ENCODE results near the gene TMTC4. TPM values are rescaled to one million over a fixed set of nuclear protein-coding genes. Genes with fewer than 3 reads are reported as not detected.
A peak's percentile ranks its signal among the peaks of the same experiment; 100 is the strongest.

TMTC4 gene
- total RNA-seq, 6 experiments from 2014 or later = 4.9 to 9.0 (median 8.0) TPM

- TF ChIP-seq CTCF (IDR thresholded peaks at IDR 0.05) = no peak
- H3K27me3 Mint-ChIP-seq (ENCODE audit: insufficient read depth) = no peaks in the 10 kb centered on the region; the same call in none of the 2 replicates
- peaks cover 27% of the 10 kb centered on the region for H3K4me1 Mint-ChIP-seq (ENCODE audit: low read depth)
Observed at GRCh38 chr13:100673376-100673712, 1.3 kb downstream of the TMTC4 start.

GRCh38 chr13:100671389-100672182 lies 3.0 kb downstream of the TMTC4 start:
- DNase-seq = no peak
- no peaks in the 10 kb centered on the region; the same call in 1 of the 2 replicates for H3K27me3 Mint-ChIP-seq (ENCODE audit: insufficient read depth)
- H3K4me1 Mint-ChIP-seq (ENCODE audit: low read depth) = peaks cover 33% of the 10 kb centered on the region
- no peak for TF ChIP-seq CTCF (IDR thresholded peaks at IDR 0.05)
- no peaks in the 10 kb centered on the region for H3K9me3 Mint-ChIP-seq
- no peaks in the 10 kb centered on the region for H3K36me3 Mint-ChIP-seq (ENCODE audit: low read depth)
- no peak overlapping the region for H3K4me3 Mint-ChIP-seq
- H3K27ac Mint-ChIP-seq = no peak overlapping the region

More at GRCh38 chr13:100673376-100673712, 1.3 kb downstream of the TMTC4 start:
- Mint-ChIP-seq H3K9me3 (no peaks in the 10 kb centered on the region), H3K27ac (peak overlapping the region; percentile 74), H3K36me3 (ENCODE audit: low read depth) (no peaks in the 10 kb centered on the region), H3K4me3 (peak overlapping the region; percentile 90)
- no peak for DNase-seq

- no peaks in the 10 kb centered on the region; the same call in 1 of the 2 replicates for H3K36me3 Mint-ChIP-seq (ENCODE audit: low read depth)
- H3K9me3 Mint-ChIP-seq = no peaks in the 10 kb centered on the region
- no peak for DNase-seq
- peaks cover 21% of the 10 kb centered on the region for H3K4me1 Mint-ChIP-seq (ENCODE audit: low read depth)
- no peak for TF ChIP-seq CTCF (IDR thresholded peaks at IDR 0.05)
- no peak overlapping the region for H3K4me3 Mint-ChIP-seq
- peak overlapping the region; percentile 29; the same call in 1 of the 2 replicates for H3K27ac Mint-ChIP-seq
- H3K27me3 Mint-ChIP-seq (ENCODE audit: insufficient read depth) = no peaks in the 10 kb centered on the region
Observed at GRCh38 chr13:100668408-100668807, 6.2 kb downstream of the TMTC4 start.

- TF ChIP-seq CTCF (IDR thresholded peaks at IDR 0.05) = no peak
- H3K9me3 Mint-ChIP-seq = no peaks in the 10 kb centered on the region
- no peaks in the 10 kb centered on the region; the same call in 1 of the 2 replicates for H3K36me3 Mint-ChIP-seq (ENCODE audit: low read depth)
- no peaks in the 10 kb centered on the region for H3K27me3 Mint-ChIP-seq (ENCODE audit: insufficient read depth)
- peak overlapping the region; percentile 29; the same call in 1 of the 2 replicates for H3K27ac Mint-ChIP-seq
- no peak overlapping the region for H3K4me3 Mint-ChIP-seq
- H3K4me1 Mint-ChIP-seq (ENCODE audit: low read depth) = peaks cover 16% of the 10 kb centered on the region
- DNase-seq = no peak
Observed at GRCh38 chr13:100667894-100668293, 6.7 kb downstream of the TMTC4 start.

- Mint-ChIP-seq H3K27me3 (ENCODE audit: insufficient read depth) (no peaks in the 10 kb centered on the region), H3K4me1 (ENCODE audit: low read depth) (peaks cover 14% of the 10 kb centered on the region), H3K27ac (no peak overlapping the region), H3K9me3 (no peaks in the 10 kb centered on the region), H3K4me3 (no peak overlapping the region), H3K36me3 (ENCODE audit: low read depth) (peaks cover 6% of the 10 kb centered on the region; the same call in 1 of the 2 replicates)
- no peak for DNase-seq
- no peak for TF ChIP-seq CTCF (IDR thresholded peaks at IDR 0.05)
Observed at GRCh38 chr13:100666124-100666523, 8.5 kb downstream of the TMTC4 start.

All from HFFc6 (cell line).